Left ventricle myocardium inferior (tissue), 1 donor: ENCODE results near the gene PDE11A. TPM values are rescaled to one million over a fixed set of nuclear protein-coding genes. Genes with fewer than 3 reads are reported as not detected.

ENCODE experiments used
- DNase-seq: peaks from one replicate; pipeline ENCODE4 v3.0.0-alpha.2; 2020
- H3K27ac ChIP-seq: fragments of 200-600 bp; replicated peaks from 2 replicates; pipeline ENCODE4 v1.8.0; 2021
- H3K27me3 ChIP-seq: fragments of 200-600 bp; 2 replicates; pipeline ENCODE4 v1.8.0; 2021; ENCODE audit warnings: low read depth
- H3K36me3 ChIP-seq: fragments of 200-600 bp; 2 replicates; pipeline ENCODE4 v1.8.0; 2021
- H3K4me1 ChIP-seq: fragments of 200-600 bp; 2 replicates; pipeline ENCODE4 v1.8.0; 2021
- H3K4me3 ChIP-seq: fragments of 200-600 bp; 2 replicates; pipeline ENCODE4 v1.8.0; 2021; ENCODE audit warnings: mild to moderate bottlenecking, moderate library complexity
- H3K9me3 ChIP-seq: fragments of 200-600 bp; replicated peaks from 2 replicates; pipeline ENCODE4 v1.8.0; 2021
- CTCF ChIP-seq: fragments of 200-600 bp; IDR thresholded peaks from 2 replicates; pipeline ENCODE4 v1.8.0; 2021; ENCODE audit warnings: antibody characterized with exemption, mild to moderate bottlenecking, borderline replicate concordance
- intact Hi-C: fragments of 100-400 bp; cut with micrococcal nuclease; formaldehyde crosslinking; loops from one replicate; pipeline ENCODE4 v1.11.0; 2022
- total RNA-seq: library from RNA; stranded (reverse); fragmentation: NEBNext Ultra II Directional; extraction: Animal tissue kit (Norgen Biotek cat#: 25700); gene quantifications from one replicate; pipeline ENCODE4 v1.2.1, GENCODE V29; 2021
- donor health status: DM: no; HTN: yes; CAD: no; lungs with severe emphysema.

PDE11A gene
- total RNA-seq, 1 donor from 2014 or later = 2.5 TPM

- no peak for DNase-seq
- Histone ChIP-seq H3K4me3 (no peak overlapping the region), H3K36me3 (no peaks in the 10 kb centered on the region), H3K27me3 (no peaks in the 10 kb centered on the region), H3K4me1 (peaks cover 26% of the 10 kb centered on the region), H3K9me3 (no peaks in the 10 kb centered on the region), H3K27ac (peak overlapping the region; percentile 56)
- intact Hi-C loops = no loop called here
- TF ChIP-seq CTCF = no peak
These were observed 155.4 kb downstream of the PDE11A start for GRCh38 chr2:177917169-177917568.

- intact Hi-C loops = no loop called here
- no peak for TF ChIP-seq CTCF
- H3K27ac ChIP-seq = peak overlapping the region; percentile 56
These were observed 156.2 kb downstream of the PDE11A start for GRCh38 chr2:177916342-177916741.

GRCh38 chr2:177914247-177914646 lies 158.3 kb downstream of the PDE11A start:
- no peaks in the 10 kb centered on the region for H3K9me3 ChIP-seq
- no peak overlapping the region for H3K4me3 ChIP-seq
- intact Hi-C loops = no loop called here
- TF ChIP-seq CTCF = no peak
- DNase-seq = no peak
- no peak overlapping the region for H3K27ac ChIP-seq
- H3K27me3 ChIP-seq = no peaks in the 10 kb centered on the region
- H3K4me1 ChIP-seq = peaks cover 26% of the 10 kb centered on the region
- no peaks in the 10 kb centered on the region for H3K36me3 ChIP-seq

More at GRCh38 chr2:177916342-177916741, 156.2 kb downstream of the PDE11A start:
- no peak for DNase-seq
- Histone ChIP-seq H3K27me3 (no peaks in the 10 kb centered on the region), H3K4me1 (peaks cover 26% of the 10 kb centered on the region), H3K9me3 (no peaks in the 10 kb centered on the region), H3K36me3 (no peaks in the 10 kb centered on the region), H3K4me3 (no peak overlapping the region)

GRCh38 chr2:177909962-177910361 lies 162.6 kb downstream of the PDE11A start:
- no peak overlapping the region for H3K27ac ChIP-seq
- H3K9me3 ChIP-seq = no peaks in the 10 kb centered on the region
- peaks cover 9% of the 10 kb centered on the region for H3K4me1 ChIP-seq
- no peaks in the 10 kb centered on the region for H3K36me3 ChIP-seq
- H3K27me3 ChIP-seq = no peaks in the 10 kb centered on the region
- H3K4me3 ChIP-seq = no peak overlapping the region
- DNase-seq = no peak
- no peak for TF ChIP-seq CTCF
- intact Hi-C loops = no loop called here

- Histone ChIP-seq H3K4me3 (no peak overlapping the region), H3K9me3 (no peaks in the 10 kb centered on the region), H3K27ac (no peak overlapping the region), H3K4me1 (peaks cover 6% of the 10 kb centered on the region), H3K27me3 (no peaks in the 10 kb centered on the region), H3K36me3 (no peaks in the 10 kb centered on the region)
- intact Hi-C loops = no loop called here
- DNase-seq = no peak
- TF ChIP-seq CTCF = no peak
These were observed 163.8 kb downstream of the PDE11A start for GRCh38 chr2:177908824-177909223.

GRCh38 chr2:177908182-177908581 lies 164.4 kb downstream of the PDE11A start:
- intact Hi-C loops = no loop called here
- no peaks in the 10 kb centered on the region for H3K27me3 ChIP-seq
- no peak for TF ChIP-seq CTCF
- DNase-seq = no peak
- H3K27ac ChIP-seq = no peak overlapping the region
- peaks cover 12% of the 10 kb centered on the region for H3K4me1 ChIP-seq
- no peaks in the 10 kb centered on the region for H3K36me3 ChIP-seq
- H3K4me3 ChIP-seq = no peak overlapping the region
- H3K9me3 ChIP-seq = no peaks in the 10 kb centered on the region
